ENCODE results near the gene FAM83E.

DNA sequence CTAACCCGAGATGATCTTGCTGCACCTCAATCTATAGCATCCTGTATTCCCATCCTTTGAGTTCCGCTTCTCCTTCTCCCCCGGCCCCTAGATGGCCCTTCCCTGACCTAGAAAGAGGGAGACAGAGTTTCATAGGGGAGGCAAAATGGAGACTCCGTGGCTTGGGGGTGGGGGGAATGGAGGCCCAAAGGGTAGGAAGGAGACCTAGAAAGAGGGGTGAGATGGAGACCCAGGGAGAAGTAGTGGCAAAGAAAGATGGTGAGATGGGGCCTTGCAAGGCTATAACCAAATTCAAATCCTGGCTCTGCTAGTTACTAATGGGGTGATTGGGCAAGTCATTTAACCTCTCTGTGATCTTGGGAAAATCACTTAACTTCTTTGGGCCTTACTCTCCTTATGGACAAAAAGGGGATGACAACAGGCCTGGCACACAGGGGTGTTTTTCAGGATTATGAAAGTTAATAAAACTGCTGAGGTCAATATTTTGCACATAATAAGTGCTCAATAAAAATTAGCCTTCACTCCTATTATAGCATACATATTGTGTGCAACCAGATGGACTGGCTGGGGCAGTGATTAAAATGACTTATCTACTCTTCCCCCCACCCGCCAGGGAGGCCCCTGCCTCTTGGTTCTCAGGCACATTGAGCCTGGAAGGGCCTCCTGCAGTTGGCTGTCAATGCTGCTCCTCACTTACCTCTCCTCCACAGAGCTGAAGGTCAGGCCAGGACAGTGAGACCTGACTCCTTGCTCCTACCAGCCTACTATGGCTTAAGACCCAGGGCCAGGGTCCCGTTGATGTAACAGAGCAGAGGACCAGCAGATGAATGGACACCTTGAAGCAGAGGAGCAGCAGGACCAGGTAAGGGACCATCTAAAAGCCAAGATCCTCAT, 5.1 kb upstream of the FAM83E start:
- TF ChIP-seq, protein P1, sequence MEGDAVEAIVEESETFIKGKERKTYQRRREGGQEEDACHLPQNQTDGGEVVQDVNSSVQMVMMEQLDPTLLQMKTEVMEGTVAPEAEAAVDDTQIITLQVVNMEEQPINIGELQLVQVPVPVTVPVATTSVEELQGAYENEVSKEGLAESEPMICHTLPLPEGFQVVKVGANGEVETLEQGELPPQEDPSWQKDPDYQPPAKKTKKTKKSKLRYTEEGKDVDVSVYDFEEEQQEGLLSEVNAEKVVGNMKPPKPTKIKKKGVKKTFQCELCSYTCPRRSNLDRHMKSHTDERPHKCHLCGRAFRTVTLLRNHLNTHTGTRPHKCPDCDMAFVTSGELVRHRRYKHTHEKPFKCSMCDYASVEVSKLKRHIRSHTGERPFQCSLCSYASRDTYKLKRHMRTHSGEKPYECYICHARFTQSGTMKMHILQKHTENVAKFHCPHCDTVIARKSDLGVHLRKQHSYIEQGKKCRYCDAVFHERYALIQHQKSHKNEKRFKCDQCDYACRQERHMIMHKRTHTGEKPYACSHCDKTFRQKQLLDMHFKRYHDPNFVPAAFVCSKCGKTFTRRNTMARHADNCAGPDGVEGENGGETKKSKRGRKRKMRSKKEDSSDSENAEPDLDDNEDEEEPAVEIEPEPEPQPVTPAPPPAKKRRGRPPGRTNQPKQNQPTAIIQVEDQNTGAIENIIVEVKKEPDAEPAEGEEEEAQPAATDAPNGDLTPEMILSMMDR (IDR thresholded peaks at IDR 0.05) = peak in 1 of 6 experiments; percentile 7
- TF ChIP-seq POLR2A (IDR thresholded peaks at IDR 0.05) (peak in 1 of 4 donors; percentile 21), POLR2AphosphoS5 (IDR thresholded peaks at IDR 0.05) (no peak)

Measured in upper lobe of left lung (tissue), 4 donors.